HG03095 (cell line): ENCODE data around the gene SPHK2.

Source experiments
- ATAC-seq: cut with Tn5 transposase; IDR thresholded peaks from one replicate; pipeline ENCODE4 v1.9.1; 2021; ENCODE audit warnings: moderate library complexity; ENCODE audit not compliant: unreplicated experiment

Gene SPHK2

DNA sequence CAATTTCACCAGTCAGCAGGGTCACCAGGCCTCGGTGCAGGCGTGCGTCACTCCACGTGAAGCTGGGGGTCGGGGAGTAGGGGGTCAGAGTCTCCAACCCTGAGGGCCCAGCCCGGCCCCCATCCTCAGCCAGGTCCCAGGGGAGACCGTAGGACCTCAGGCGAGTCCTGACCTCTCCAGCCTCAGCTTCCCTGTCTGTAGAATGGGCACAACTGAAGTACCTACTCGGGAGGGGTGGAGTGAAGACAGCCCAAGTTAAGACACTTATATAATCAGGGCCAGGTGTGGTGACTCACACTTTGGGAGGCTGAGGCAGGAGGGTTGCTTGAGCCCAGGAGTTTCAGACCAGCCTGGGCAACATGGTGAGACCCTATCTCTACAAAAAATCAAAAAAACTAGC lies 15.5 kb upstream of the SPHK2 start:
- ATAC-seq, result no peak

DNA sequence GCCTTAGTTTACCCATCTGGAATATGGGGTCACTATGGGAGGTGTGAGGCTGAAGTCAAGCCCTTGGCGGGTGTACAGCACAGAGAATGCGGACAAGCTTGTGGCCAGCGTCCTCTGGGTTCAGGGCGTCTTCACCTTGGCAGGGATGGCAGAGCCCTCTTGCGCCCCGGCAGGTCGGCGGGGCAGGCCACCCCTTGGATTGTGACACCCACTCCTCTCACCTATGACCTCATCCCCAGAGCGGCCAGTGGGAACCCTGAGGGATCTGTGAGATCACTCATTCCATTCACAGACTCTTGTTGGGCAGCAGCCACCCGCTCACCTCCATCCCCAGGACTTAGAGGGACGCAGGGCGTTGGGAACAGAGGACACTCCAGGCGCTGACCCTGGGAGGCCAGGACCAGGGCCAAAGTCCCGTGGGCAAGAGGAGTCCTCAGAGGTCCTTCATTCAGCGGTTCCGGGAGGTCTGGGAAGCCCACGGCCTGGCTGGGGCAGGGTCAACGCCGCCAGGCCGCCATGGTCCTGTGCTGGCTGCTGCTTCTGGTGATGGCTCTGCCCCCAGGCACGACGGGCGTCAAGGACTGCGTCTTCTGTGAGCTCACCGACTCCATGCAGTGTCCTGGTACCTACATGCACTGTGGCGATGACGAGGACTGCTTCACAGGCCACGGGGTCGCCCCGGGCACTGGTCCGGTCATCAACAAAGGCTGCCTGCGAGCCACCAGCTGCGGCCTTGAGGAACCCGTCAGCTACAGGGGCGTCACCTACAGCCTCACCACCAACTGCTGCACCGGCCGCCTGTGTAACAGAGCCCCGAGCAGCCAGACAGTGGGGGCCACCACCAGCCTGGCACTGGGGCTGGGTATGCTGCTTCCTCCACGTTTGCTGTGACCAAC lies 12.6 kb upstream of the SPHK2 start, which contains the start of gene SPACA4:
TSS of gene SPACA4 (plus strand) at position 280 of the 896 bp plus-strand sequence. CDS start at position 517, 237 bp downstream.
- no peak for ATAC-seq

DNA sequence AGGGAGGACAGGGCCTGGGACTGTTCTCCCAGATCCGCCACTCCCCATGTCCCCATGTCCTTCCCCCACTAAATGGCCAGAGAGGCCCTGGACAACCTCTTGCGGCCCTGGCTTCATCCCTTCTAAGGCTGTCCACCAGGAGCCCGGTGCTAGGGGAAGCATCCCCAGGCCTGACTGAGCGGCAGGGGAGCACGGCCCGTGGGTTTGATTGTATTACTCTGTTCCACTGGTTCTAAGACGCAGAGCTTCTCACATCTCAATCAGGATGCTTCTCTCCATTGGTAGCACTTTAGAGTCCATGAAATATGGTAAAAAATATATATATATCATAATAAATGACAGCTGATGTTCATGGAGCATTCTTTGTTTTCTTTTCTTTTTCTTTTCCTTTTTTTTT lies 11.9 kb upstream of the SPHK2 start:
- ATAC-seq, result no peak

DNA sequence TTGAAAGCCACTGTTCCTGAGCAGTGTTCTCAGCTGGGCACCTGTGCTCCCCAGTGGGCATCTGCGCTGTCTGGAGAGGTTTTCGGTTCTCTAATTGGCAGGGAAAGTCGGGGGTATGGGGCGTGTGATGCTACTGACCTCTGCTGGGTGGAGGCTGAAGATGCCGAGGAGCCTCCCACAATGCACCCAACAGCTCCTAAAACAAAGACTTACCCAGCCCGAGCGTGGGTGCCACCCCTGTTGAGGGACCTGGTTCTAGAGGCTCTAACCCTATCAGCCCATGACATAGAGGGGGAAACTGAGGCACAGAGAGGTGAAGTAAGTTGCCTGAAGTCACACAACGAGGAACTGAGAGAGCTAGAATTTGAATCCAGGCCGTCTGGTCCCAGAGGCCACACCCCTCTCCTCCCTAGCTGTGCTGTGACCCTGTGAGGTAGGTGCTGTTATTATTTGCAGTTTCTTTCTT lies 10.5 kb upstream of the SPHK2 start:
- no peak for ATAC-seq

DNA sequence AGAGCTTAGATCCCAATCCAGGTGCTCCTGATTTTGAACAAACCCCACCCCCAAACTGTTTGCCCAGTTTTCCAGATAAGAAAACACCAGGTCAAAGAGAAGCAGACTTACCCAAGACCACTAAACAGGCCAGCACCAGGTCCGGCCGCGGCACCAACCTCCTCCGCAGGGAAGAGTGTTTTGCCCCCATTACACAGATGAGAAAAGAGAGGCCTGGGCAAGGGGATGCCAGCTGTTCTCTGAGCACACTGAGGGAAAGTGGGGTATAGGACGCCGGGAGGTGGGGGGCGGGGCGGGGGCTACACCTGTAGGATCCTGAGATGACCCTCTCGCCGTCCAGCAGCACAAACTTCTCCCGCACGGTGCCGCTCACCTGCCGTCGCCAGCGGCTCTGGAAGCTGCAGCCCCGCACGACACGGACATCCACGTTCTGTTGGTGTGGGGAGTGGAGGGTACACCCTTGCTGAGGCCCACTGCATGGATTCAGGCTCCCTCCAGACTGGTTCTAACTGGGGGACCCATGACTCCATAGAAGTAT lies 9.7 kb upstream of the SPHK2 start:
- no peak for ATAC-seq

DNA sequence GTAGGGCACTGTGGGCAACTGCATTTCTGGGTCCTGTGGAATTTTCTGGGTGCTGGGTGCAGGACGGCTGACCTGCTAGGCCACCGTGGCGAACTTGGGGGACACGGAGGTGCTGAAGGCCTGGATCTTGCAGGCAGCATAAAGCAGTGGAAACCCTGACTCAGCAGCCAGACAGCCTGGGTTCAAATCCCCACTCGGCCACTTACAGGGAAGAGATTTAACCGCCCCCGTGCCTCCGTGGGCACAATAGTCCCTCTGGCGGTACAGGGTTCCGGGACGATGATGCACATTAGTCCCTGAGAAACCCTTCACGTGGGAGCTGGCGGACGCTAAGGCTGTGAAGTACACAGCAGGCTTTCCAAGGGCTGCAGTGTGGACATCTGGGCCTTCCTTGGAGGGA lies 7.4 kb upstream of the SPHK2 start:
- ATAC-seq, result no peak

DNA sequence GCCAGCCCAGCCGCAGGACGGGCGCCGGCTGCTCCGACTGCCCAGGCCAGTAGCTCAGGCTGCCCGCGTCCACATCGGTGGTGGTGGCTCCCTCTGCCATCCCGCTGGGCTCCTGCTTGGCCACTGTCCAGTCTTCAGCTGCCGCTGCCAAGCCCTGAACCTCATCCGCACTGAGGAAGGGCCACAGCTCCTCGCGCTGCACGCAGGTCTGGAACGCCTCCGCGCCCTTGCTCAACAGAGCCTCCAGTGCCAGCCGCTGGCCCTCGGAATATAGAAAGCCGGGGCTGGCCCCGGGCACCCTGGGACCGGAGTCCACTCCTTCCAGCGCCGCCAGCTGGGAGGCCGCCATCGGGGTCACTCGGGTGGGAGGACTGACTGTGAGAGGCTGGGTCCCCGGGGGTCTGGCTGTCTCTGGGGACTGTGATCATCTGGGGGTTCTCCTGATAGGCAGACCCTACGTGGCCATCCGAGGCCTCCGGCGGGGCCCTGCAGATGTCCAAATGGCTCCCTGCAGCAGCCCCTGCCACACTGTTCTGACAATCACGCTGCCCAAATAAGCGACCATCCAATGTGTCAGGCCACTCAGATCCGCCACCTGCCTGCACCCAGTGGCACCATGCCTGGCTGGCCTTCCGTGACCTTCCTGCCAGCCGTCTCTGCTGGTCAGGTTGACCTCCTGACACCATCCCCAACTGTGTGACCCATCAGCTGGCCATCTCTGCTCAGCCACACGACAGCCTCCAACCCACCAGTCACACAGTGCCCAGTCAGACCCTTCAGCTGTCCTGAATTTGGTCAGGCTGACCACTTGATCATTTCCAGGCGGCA lies 6.1 kb upstream of the SPHK2 start:
- ATAC-seq, result no peak

DNA sequence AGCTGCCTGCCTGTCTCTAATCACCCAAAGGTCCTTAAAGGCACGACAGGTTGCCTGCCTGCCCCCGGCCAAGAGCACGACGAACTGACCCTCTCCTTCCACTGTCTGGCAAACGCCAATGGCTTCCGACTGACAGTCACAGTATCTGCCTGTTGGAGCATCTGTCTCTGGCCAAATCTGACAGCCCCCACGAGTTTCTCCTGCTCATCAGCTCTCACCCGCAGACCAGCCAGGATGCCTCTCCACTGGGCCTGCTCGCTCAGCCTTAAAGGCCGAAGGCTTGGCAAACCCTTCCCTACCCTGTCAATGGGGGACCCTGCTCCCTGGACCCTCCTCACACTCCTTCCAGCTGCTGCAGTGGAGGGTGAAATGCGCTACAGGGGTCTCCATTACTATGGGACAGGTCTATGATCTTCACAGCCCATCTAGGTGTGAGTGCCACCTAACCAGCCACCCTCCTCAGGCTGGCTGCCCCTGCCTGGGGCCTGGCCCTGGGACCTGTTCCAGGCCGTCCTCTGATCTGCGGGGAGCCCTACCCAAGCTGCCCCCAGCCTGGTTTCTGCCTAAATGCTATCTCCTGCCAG lies 5.4 kb upstream of the SPHK2 start:
- no peak for ATAC-seq

DNA sequence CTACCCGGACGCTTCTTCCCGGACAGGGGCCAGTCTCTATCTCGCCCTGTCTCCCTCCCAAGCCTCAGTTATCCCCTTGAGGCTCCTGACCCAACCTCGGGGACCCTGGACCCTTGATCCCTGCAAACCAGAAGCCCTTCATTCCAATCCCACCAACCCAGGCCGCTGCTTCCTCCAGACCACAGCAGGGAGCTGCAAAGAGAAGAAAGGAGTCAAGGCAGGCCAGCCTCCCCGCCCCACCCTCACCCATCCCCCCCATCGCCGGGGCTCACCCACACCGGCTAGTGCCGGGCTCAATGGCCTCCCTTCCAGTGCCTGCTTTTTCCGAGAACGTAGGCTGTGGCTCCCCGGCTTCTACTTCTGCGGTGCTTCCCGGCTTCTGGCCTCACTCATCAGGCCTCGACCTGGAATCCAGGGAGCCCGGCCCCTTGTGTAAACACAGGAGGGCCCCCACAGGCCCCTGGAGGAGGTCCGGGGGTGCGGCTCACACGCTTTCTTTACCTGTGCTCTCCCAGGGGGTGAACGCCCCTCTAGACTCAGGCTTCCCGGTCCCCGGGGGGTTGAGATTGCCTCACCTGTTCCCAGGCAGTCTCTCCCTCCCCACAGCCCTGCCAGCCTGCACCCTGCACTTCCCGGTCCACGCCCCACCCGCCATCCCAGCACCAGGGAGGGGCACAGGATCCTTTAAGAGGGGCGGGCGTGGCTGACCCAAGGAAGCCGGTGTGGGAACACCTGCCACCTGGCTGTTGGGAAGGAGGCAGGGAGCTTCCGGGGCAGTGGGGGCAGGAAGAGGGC lies 4.7 kb upstream of the SPHK2 start, which contains the start of gene FAM83E:
TSS of gene FAM83E (minus strand) at position 641 of the 795 bp plus-strand sequence. CDS start 1,704 bp downstream, outside the sequence.
- ATAC-seq, result no peak

DNA sequence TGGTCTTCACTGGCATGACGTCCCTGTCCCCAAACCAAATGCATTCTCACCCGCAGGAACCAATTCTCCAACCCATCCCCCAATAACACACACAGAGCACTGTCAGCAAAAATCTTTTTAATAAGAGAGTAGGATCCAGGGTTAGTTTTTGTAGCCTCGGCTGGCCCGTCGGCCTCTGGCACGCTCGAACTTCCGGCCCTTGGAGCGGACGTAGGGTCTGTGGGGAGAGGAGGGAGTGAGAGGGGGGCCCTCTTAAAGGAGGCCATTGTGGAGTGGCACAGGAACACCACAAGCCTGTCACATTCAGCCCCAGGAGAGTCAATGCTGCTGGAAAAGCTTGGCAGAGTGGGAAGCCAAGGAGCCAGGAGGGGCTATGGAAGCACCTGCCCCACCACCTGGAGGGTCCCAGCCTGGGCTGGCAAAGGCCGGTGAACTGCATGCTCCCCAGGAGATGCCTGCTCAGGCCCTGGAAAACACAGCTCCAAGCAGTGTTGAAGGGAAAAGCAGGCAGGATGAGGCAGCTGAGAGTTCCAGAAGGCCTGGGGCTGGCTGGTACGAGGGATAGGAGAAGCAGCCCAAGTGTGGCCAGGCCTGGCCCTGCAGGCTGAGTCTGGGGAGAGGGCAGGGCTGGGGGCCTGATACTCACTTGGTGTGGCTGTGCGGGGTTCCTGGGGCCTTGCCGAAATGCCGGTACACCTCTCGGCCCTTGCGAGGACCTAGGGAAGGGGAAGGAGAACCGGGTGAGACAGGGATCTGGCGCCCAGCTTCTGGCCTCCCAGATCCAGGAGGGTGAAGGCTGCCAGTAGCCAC lies 3.9 kb upstream of the SPHK2 start:
- ATAC-seq, result no peak

DNA sequence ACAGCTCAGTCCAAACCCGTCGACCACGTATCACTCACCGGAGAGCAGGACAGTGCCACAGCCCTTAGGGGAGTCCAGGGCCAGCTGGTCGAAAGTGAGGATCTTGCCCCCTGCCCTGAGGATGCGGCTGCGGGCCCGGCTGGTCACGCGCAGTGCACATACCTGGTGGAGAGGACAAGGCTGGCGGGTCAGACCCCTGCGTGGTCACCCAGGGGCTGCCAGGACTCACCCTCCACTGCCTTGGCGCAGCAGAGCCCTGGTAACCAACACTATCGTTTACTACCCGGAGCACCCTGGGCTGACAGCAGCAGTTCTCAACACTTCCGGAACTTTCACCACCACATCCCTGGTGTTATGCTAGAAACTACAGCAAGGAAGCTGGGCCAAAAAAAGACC lies 3.3 kb upstream of the SPHK2 start:
- ATAC-seq, result no peak

DNA sequence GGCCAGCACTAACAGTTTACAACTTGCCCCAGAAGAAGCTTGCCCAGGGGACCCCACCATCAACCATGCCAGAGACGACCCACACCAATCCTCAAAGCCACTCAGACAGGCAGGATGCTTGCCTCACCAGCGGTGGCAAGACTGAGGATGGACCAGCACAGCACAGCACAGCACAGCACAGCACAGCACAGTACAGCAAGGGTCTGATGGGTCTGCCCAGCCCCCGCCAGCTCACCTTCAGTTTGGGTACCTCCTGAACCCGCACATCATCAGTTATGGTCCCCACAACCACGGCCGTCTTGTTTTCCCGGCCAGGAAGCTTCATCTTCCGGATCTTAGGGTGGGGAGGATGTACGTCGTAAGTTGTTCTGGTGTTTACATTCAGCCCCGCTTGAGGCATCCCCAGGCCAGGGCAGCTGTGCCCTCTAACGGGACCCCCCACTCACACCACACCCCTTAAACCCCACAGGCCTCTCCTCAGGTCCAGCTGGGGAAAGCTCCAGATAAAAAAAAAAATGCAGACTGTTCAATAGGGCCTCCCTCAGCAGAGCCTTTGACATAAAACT lies 2.7 kb upstream of the SPHK2 start:
- ATAC-seq, result no peak

DNA sequence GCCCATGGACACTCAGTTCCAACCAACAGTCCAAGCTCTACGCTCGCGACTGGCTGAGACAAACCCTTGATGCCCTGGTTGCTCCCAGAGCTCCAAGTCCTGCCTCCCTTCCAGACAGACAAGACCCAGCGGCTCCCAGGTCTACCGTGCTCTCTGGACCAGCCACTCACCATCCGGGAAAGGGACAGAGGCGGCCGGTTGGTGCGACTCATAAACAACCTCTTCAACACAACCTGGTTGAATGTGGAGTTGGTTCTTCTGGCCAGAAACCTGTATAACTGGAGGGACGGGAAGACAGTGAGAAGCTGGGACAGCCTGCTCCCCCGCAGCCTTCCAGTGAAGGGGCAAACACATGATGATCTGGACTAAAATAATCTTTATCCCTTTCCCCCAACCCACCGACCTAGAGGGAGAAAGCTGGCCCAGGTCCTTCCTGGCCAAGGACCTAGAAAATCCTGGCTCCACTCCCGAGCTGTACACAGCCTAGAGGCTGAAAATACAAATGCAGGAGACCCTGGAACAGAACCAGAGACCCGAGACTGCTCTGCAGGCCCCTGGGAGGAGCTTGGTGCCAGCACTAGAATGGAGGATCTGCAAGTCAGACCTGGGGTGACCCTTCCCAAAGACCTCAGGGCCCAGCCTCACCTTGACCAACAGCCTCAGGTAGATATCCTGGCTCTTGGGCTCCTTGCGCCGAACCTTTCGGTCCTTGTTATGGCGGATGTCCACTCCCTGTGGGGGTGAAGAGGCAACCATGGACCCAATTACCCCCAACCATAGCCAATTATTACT lies 2.0 kb upstream of the SPHK2 start:
- no peak for ATAC-seq

DNA sequence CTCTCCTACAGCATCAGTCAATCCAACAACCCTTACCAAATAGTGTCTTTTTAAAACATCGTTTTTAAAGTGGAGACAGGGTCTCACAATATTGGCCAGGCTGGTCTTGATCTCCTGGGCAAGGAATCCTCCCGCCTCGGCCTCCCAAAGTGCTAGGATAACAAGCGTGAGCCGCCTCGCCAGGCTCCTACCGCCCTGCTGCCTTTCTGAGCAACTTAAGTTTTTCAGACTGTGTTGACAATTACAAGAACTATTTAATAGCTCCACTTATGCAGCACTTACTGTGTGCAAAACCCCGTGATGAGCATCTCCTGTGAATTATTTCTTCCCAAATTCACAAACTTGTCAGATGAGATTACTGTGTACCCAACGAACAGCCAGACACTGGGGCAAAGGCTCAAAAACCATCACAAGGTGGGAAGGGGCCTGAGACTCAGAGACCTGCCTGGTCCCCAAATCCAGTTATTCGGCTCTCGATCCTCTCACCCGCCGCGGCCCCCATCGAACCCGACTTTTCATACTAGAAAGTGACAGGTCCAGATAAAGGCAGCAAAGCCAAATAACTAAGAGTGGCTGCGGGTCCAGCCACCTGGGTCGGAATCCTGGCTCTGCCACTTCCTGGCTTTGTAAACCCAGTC lies 909 bp upstream of the SPHK2 start:
- ATAC-seq, result no peak

DNA sequence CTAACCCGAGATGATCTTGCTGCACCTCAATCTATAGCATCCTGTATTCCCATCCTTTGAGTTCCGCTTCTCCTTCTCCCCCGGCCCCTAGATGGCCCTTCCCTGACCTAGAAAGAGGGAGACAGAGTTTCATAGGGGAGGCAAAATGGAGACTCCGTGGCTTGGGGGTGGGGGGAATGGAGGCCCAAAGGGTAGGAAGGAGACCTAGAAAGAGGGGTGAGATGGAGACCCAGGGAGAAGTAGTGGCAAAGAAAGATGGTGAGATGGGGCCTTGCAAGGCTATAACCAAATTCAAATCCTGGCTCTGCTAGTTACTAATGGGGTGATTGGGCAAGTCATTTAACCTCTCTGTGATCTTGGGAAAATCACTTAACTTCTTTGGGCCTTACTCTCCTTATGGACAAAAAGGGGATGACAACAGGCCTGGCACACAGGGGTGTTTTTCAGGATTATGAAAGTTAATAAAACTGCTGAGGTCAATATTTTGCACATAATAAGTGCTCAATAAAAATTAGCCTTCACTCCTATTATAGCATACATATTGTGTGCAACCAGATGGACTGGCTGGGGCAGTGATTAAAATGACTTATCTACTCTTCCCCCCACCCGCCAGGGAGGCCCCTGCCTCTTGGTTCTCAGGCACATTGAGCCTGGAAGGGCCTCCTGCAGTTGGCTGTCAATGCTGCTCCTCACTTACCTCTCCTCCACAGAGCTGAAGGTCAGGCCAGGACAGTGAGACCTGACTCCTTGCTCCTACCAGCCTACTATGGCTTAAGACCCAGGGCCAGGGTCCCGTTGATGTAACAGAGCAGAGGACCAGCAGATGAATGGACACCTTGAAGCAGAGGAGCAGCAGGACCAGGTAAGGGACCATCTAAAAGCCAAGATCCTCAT lies 633 bp downstream of the SPHK2 start:
- ATAC-seq, result no peak

DNA sequence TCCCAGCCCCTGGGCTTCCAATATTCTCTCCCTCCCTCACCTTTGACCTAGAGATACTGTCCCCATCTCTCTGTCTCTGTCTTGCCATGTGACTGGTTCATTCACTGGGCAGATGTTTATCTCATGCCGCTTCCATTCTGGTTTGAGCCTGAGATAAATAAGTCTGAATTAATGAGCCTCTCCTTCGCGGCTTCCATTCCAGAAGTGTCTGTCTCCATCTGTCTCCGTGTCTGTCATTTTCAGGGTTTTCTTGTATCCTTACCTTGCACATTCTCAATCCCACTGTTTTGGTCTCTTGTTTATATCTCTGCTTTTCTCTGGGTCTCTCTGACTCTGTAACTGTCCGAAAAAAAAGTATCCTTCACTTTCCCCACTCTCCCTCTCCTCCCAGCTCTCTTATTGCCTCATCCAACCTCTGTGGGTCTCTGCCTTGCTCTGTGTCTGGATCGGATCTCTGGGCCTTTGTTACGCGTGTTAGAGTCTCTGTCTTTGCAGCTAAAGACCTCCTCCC lies 4.3 kb downstream of the SPHK2 start:
- ATAC-seq, result no peak
